B cell (primary cell): ENCODE data around the gene IFI27L2. TPM values are rescaled to one million over a fixed set of nuclear protein-coding genes. Genes with fewer than 3 reads are reported as not detected.

ENCODE experiments used
- ATAC-seq: fragments of 200-7000 bp; cut with Tn5 transposase; one replicate; pipeline ENCODE4 v1.10.0; 2021; ENCODE audit warnings: low read depth, mild to moderate bottlenecking, moderate number of reproducible peaks, moderate library complexity
- CTCF ChIA-PET: fragments of 350-600 bp; sonication (Branson Sonifier 250); formaldehyde crosslinking; loops from one replicate; lab custom pipeline; 2021; ENCODE audit warnings: antibody characterized with exemption, inconsistent platforms; lab: Charles Lee
- POLR2A ChIA-PET: fragments of 350-600 bp; sonication (Branson Sonifier 250); formaldehyde crosslinking; loops from one replicate; lab custom pipeline; 2021; ENCODE audit warnings: antibody characterized with exemption; lab: Charles Lee
- DNase-seq: peaks from one replicate; pipeline ENCODE4 v3.0.0; 2013
- H2AFZ ChIP-seq: 2 replicates; pipeline ENCODE4 v1.6.1; 2012; ENCODE audit warnings: mild to moderate bottlenecking, low read depth, low read length; ENCODE audit not compliant: insufficient read depth, poor library complexity, severe bottlenecking
- H3K27ac ChIP-seq, 2 donors: 1 replicate in 1 of 2; 2 replicates in 1 of 2; pipeline ENCODE4 v1.5.1; 2012 to 2013; ENCODE audit warnings: low read length in 2 of 2, mild to moderate bottlenecking in 2 of 2, moderate library complexity in 1 of 2
- H3K27me3 ChIP-seq, 4 experiments: fragments of 200-600 bp in 1 of 4; sonication (generic) in 1 of 4; replicated peaks in 1 of 4; 1 replicate in 2 of 4; 2 replicates in 2 of 4; pipeline versions ENCODE4 v1.6.1 to v1.7.0; 2013 to 2016; ENCODE audit warnings: low read length in 3 of 4, mild to moderate bottlenecking in 2 of 4, mixed read lengths in 1 of 4, moderate library complexity in 1 of 4; ENCODE audit not compliant: insufficient read depth in 4 of 4, control insufficient read depth in 3 of 4; ENCODE audit errors: control extremely low read depth in 1 of 4
- H3K36me3 ChIP-seq, 2 experiments: replicated peaks in 1 of 2; 1 replicate in 1 of 2; 2 replicates in 1 of 2; pipeline versions ENCODE4 v1.6.1 to v1.7.1; 2013; ENCODE audit warnings: low read length in 1 of 2; ENCODE audit not compliant: insufficient read depth in 2 of 2, control insufficient read depth in 1 of 2; ENCODE audit errors: control extremely low read depth in 1 of 2, extremely low read depth in 1 of 2
- H3K4me1 ChIP-seq, 2 donors: fragments of 200-600 bp in 1 of 2; sonication (generic) in 1 of 2; 1 replicate in 1 of 2; 2 replicates in 1 of 2; pipeline versions ENCODE4 v1.5.1 to v1.6.1; 2013 to 2017; ENCODE audit warnings: low read length in 2 of 2; ENCODE audit not compliant: control insufficient read depth in 2 of 2, insufficient read depth in 2 of 2
- H3K4me2 ChIP-seq: replicated peaks from 2 replicates; pipeline ENCODE3; 2012; ENCODE audit warnings: mild to moderate bottlenecking, low read depth, low read length; ENCODE audit not compliant: poor library complexity, severe bottlenecking
- H3K4me3 ChIP-seq, 5 experiments: fragments of 200-600 bp in 1 of 5; sonication (generic) in 1 of 5; 1 replicate in 3 of 5; 2 replicates in 2 of 5; pipeline versions ENCODE4 v1.5.1 to v1.7.0; 2011 to 2016; ENCODE audit warnings: low read length in 4 of 5, mild to moderate bottlenecking in 4 of 5, low read depth in 2 of 5, control low read depth in 1 of 5, moderate library complexity in 1 of 5; ENCODE audit not compliant: insufficient read depth in 1 of 5; ENCODE audit errors: control extremely low read depth in 1 of 5, extremely low read depth in 1 of 5
- H3K79me2 ChIP-seq: fragments of 200-600 bp; sonication (generic); one replicate; pipeline ENCODE4 v1.6.0; 2016; ENCODE audit warnings: low read length; ENCODE audit not compliant: control insufficient read depth, insufficient read depth
- H3K9ac ChIP-seq: fragments of 200-600 bp; sonication (generic); 2 replicates; pipeline ENCODE4 v1.6.1; 2017; ENCODE audit warnings: mild to moderate bottlenecking, low read length, moderate library complexity
- H3K9me3 ChIP-seq, 3 donors: one replicate each; pipeline versions ENCODE4 v1.6.1 to v1.7.1; 2013; ENCODE audit warnings: low read length in 2 of 3; ENCODE audit not compliant: control insufficient read depth in 2 of 3, insufficient read depth in 1 of 3; ENCODE audit errors: control extremely low read depth in 1 of 3
- H4K20me1 ChIP-seq: 2 replicates; pipeline ENCODE4 v1.6.0; 2012; ENCODE audit warnings: mild to moderate bottlenecking, low read length; ENCODE audit not compliant: insufficient read depth, control insufficient read depth, poor library complexity, severe bottlenecking
- H3K27ac Mint-ChIP-seq: one replicate; pipeline ENCODE4 v1.8.0; 2021; ENCODE audit warnings: mixed read lengths
- H3K27me3 Mint-ChIP-seq: one replicate; pipeline ENCODE4 v1.8.0; 2021; ENCODE audit warnings: mixed read lengths
- H3K4me1 Mint-ChIP-seq: one replicate; pipeline ENCODE4 v1.8.0; 2021; ENCODE audit warnings: mixed read lengths
- H3K4me3 Mint-ChIP-seq: one replicate; pipeline ENCODE4 v1.8.0; 2021; ENCODE audit warnings: mixed read lengths
- H3K9me3 Mint-ChIP-seq: one replicate; pipeline ENCODE4 v1.8.0; 2022; ENCODE audit warnings: mixed read lengths; ENCODE audit not compliant: insufficient read depth
- CTCF ChIP-seq: fragments of 200-600 bp; IDR thresholded peaks from one replicate; pipeline ENCODE4 v1.8.0; 2022; ENCODE audit warnings: antibody characterized with exemption, mild to moderate bottlenecking
- EZH2 ChIP-seq: IDR thresholded peaks from 2 replicates; pipeline ENCODE4 v1.6.1; 2012; ENCODE audit warnings: borderline replicate concordance, low read depth, mild to moderate bottlenecking, moderate library complexity, low read length; ENCODE audit not compliant: insufficient read depth, poor library complexity, severe bottlenecking
- WGBS: methylation state at CpG from one replicate; pipeline ENCODE4 v1.1.5; 2013; ENCODE audit warnings: missing lambda C conversion rate; ENCODE audit not compliant: insufficient coverage; 5-methylcytosine and 5-hydroxymethylcytosine counted together
- intact Hi-C: fragments of 100-400 bp; cut with micrococcal nuclease; formaldehyde crosslinking; loops from one replicate; pipeline ENCODE4 v1.10.0; 2022
- polyA plus RNA-seq: library from polyadenylated mRNA; depleted of rRNA; stranded (reverse); fragments of >200 nt; gene quantifications from 2 replicates; pipeline ENCODE4 v1.2.3, GENCODE V29; 2012
- total RNA-seq, 2 donors: library from RNA; stranded (reverse); fragments of 120-200 nt in 1 of 2; gene quantifications; 1 replicate in 1 of 2; 2 replicates in 1 of 2; pipeline versions ENCODE4 v1.2.3 to v1.2.4, GENCODE V29; 2013 to 2022

IFI27L2 gene
- total and polyA plus RNA-seq, 2 donors (not counting 1 experiment from before 2014, with no cell fraction given) = 30.2 to 57.4 TPM

GRCh38 chr14:94113908-94114588 is 15.4 kb downstream of the IFI27L2 start:
- Mint-ChIP-seq H3K4me3 (no peak overlapping the region), H3K9me3 (no peaks in the 10 kb centered on the region), H3K27me3 (peaks cover 35% of the 10 kb centered on the region), H3K4me1 (no peaks in the 10 kb centered on the region), H3K27ac (no peak overlapping the region)
- Histone ChIP-seq H3K79me2 (no peaks in the 10 kb centered on the region), H3K4me2 (no peak overlapping the region), H3K9me3 (peaks cover 0 to 2% (median 1%) of the 10 kb centered on the region in 3 donors), H2AFZ (no peak overlapping the region), H3K27me3 (peaks cover 0 to 18% (median 0%) of the 10 kb centered on the region in 4 experiments), H3K36me3 (no peaks in the 10 kb centered on the region), H4K20me1 (no peaks in the 10 kb centered on the region), H3K4me3 (no peak overlapping the region), H3K4me1 (no peaks in the 10 kb centered on the region), H3K9ac (no peak overlapping the region), H3K27ac (no peak overlapping the region)
- DNase-seq (no peak), ATAC-seq (no peak)
- ChIA-PET POLR2A (no interaction called here), CTCF (interaction anchor here (0.8 to 1.4 kb wide), 2 partner anchors 15 to 77 kb away, joined by 3 to 4 read pairs; no protein-coding TSS in a partner anchor)
- TF ChIP-seq EZH2 (no peak), CTCF (no peak)
- intact Hi-C loops = no loop called here
- WGBS = 100% methylated on average over 2 of the region's 5 CpGs

- H3K27me3 ChIP-seq = peaks cover 0 to 12% (median 0%) of the 10 kb centered on the region in 4 experiments
- DNase-seq (no peak), ATAC-seq (no peak)
- no peak for TF ChIP-seq CTCF
- no peak for TF ChIP-seq EZH2
- Mint-ChIP-seq H3K9me3 (no peaks in the 10 kb centered on the region), H3K4me3 (no peak overlapping the region), H3K4me1 (no peaks in the 10 kb centered on the region), H3K27ac (no peak overlapping the region), H3K27me3 (peaks cover 35% of the 10 kb centered on the region)
- H2AFZ ChIP-seq = no peak overlapping the region
- H3K9me3 ChIP-seq = no peaks in the 10 kb centered on the region
- H3K79me2 ChIP-seq = no peaks in the 10 kb centered on the region
- 86% methylated on average over 6 of the region's 6 CpGs for WGBS
- no peaks in the 10 kb centered on the region for H4K20me1 ChIP-seq
- ChIA-PET POLR2A (no interaction called here), CTCF (no interaction called here)
- H3K4me2 ChIP-seq = no peak overlapping the region
- H3K4me3 ChIP-seq = no peak overlapping the region
- H3K9ac ChIP-seq = no peak overlapping the region
- no peak overlapping the region for H3K27ac ChIP-seq
- no peaks in the 10 kb centered on the region for H3K36me3 ChIP-seq
- intact Hi-C loops = no loop called here
- H3K4me1 ChIP-seq = no peaks in the 10 kb centered on the region
These were observed 15.9 kb downstream of the IFI27L2 start for GRCh38 chr14:94113490-94113889.
